Testis (tissue), 2 donors: ENCODE results near the gene RBM20.
"Not testable (repeated sequence)": the region's sequence is repeated elsewhere in the genome, so short reads cannot be mapped to it uniquely, and the experiment has no call there.

Experiments
- CTCF ChIP-seq, 3 experiments: fragments of 450-650 bp in 2 of 3; fragments of 200-600 bp in 1 of 3; sonication (generic) in 1 of 3; IDR thresholded peaks; one replicate each; pipeline ENCODE4 v1.5.1; 2016 to 2019; ENCODE audit warnings: antibody characterized with exemption in 3 of 3, mild to moderate bottlenecking in 2 of 3, moderate library complexity in 1 of 3
- POLR2A ChIP-seq: fragments of 450-650 bp; IDR thresholded peaks from one replicate; pipeline ENCODE4 v1.6.1; 2017; ENCODE audit warnings: antibody characterized with exemption, mild to moderate bottlenecking, moderate library complexity

GRCh38 chr10:110666259-110666658 is 22.1 kb downstream of the RBM20 start:
- not testable (repeated sequence) for TF ChIP-seq CTCF (IDR thresholded peaks at IDR 0.05); POLR2A
